GM10847 (cell line): ENCODE measurements around the gene ADORA1.

ENCODE experiments used
- POLR2A ChIP-seq: IDR thresholded peaks from 2 replicates; pipeline ENCODE4 v1.6.1; 2011; ENCODE audit not compliant: insufficient read length; ENCODE audit errors: extremely low read depth

ADORA1 gene

DNA sequence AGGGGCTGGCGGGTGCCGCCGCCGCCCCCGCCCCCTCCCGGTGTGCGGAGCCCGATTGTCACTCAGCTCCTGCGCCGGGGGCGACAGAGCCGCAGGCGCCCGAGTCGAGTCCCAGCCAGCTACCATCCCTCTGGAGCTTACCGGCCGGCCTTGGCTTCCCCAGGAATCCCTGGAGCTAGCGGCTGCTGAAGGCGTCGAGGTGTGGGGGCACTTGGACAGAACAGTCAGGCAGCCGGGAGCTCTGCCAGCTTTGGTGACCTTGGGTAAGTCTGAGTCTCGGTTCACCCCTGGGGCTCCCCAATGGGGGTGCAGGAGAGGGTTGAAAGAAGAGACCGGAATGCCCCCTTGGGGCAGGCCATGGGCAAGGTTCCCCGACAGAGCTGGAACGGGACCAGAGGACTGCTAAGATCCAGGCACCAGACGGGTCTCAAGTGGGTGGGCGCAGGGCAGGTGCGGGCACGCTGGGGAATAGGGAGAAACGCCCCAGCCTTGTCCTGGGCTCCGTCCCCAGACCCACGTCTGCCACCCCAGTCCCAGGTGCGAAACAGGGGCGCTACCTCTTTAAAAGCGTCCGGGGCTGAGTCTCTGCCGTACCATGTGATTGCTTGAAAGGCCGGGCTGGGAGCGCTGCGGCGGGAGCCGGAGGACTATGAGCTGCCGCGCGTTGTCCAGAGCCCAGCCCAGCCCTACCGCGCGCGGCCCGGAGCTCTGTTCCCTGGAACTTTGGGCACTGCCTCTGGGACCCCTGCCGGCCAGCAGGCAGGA lies at the start of gene ADORA1:
Gene ADORA1, plus strand, starts transcription at position 61 of the 765 bp plus-strand sequence. CDS start 1,116 bp downstream, outside the sequence.
- no peak for TF ChIP-seq POLR2A

DNA sequence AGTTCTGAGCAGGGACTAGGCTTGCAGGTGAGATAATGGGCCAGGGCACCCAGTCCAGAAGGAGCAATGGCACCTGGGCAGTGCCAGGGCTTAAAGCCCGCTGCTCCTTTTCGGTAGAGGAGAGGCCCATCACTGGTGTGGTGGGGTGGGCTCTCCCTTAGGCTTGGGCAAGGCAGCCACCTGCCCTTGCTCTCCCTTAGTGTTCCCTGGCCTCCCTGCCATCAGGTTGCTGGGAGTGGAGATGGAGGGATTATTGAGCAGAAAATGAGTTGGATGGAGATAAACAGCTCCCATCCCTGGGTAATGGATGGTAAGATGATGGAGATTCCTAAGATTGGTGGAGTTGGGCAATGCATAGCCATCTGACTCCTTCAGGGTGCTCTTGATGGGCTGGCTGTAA lies 49.6 kb upstream of the ADORA1 start:
- TF ChIP-seq POLR2A: no peak

DNA sequence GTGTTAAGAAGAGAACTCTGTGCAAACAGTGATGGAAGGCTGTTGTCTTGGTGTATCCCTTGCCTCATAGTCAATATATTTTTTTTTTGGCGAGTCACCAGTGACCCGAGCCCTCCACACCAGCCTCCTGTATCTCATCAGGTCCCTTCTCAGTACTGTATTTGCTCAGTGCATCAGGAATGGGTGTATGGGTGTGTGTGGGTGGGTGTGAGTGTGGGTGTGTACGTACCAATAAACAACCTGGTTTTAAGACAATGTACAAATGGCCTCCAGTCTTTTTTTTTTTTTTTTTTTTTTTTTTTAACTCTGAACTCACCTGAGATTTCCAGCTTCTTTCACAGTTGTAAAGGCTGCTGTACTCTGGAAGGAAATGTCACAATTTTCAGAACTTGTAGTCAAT lies 49.0 kb upstream of the ADORA1 start:
- TF ChIP-seq POLR2A: no peak

GRCh38 chr1:203080456-203080855 lies 47.1 kb upstream of the ADORA1 start:
- no peak for TF ChIP-seq POLR2A

DNA sequence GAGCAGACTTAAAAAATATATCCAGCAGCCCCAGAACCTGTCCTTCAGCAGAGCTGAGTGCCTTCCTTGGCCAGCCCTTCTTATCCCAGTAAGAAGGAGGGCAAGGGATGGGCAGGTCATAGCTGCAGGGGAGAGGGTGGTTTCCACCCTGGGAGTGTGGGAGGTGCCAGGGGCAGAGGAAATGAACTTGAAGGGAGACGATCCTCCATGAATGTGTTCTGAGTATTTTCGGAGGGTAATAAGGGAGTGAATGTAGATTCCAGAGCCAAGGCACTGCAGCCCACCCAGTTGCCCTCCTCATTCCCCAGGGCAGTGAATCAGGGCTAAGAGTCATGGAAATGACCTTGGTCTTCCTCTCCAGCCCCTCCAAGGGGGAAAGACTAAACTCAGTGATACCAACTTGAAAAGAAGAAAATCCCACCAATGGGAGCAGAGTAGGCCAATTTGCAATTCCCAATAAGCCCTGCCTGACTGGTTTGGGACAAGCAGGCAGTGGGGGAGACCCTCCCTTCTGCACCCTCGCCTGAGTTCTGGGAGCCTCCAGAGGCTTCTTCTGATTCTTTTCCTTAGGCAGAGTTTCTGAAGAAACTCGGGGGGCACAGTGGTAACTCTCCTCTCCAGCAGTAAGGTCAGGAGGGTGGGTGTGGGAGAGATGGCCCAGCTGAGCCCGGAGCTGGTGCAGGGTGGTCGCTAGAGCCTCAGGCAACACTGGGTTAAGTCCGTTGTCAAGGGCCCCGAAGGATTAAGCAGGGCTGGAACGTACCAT lies 45.9 kb upstream of the ADORA1 start:
- TF ChIP-seq POLR2A: no peak

- no peak for TF ChIP-seq POLR2A
These were observed 45.4 kb upstream of the ADORA1 start for GRCh38 chr1:203082231-203082505.

GRCh38 chr1:203082571-203083462 lies 44.7 kb upstream of the ADORA1 start:
- TF ChIP-seq POLR2A: no peak

DNA sequence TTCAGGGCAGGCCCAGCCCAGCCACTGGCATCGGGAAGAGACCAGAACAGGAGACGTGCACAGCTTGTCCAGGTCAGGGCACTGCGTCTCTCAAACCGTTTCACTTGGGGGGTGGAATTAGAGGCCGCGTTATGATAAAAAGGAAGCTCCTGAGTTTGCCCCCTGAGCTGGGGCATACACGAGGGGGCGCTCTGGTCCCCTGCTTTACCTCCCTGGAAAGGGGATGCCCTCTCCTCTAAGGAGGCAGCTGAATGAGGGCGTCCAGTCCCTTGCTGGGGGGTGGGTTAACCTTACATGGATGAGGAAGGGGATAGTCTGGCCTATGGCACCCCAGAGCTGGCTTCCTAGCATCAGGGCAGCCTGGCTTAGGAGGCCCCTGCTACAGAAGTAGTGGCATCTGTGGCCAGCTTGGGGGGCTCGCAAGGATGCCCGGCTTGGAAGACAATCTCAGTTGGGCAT lies 44.0 kb upstream of the ADORA1 start:
- TF ChIP-seq POLR2A: no peak

GRCh38 chr1:203084588-203085527 lies 42.7 kb upstream of the ADORA1 start:
- TF ChIP-seq POLR2A: no peak

GRCh38 chr1:203085528-203086406 lies 41.8 kb upstream of the ADORA1 start, which contains the start of gene MYOG:
Gene MYOG, minus strand, starts transcription at chr1:203086012. Its CDS starts 51 bp downstream, at chr1:203085961.
- TF ChIP-seq POLR2A: no peak

GRCh38 chr1:203086992-203087763 lies 40.3 kb upstream of the ADORA1 start:
- no peak for TF ChIP-seq POLR2A

DNA sequence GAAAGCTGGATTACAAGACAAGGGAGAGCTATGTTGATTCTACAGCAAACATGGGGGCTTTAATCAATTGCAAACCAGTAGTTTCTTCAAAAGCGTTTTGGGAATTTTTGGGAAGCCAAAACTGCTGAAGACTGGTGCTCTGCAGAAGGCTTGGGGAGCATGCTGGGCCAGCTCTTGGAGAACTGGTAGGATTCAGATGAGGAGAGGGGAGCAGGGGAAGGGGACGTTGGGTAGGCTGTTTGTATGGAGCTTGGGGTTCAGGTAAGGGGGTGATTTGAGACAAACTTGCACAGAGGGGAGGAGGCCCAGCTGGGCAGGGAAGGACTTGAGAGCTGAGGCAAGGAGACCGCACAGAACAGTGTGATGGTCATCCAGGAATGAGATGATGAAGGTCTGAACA lies 39.1 kb upstream of the ADORA1 start:
- no peak for TF ChIP-seq POLR2A
